GM23338 (cell line): ENCODE data around the gene PLPP6.

ENCODE experiments used
- CREB1 ChIP-seq: fragments of 250-450 bp; sonication (Bioruptor Pico); IDR thresholded peaks from 2 replicates; pipeline ENCODE4 v1.5.0; 2020; ENCODE audit warnings: low read depth, mild to moderate bottlenecking, moderate library complexity
- CTCF ChIP-seq, 2 experiments: fragments of 200-600 bp in 1 of 2; sonication (generic) in 1 of 2; conservative IDR thresholded peaks; 2 replicates each; pipeline versions ENCODE4 v1.5.1 to v1.6.1; 2016 to 2017; ENCODE audit warnings: antibody characterized with exemption in 2 of 2, low read depth in 2 of 2, mild to moderate bottlenecking in 2 of 2, moderate library complexity in 1 of 2
- EZH2 ChIP-seq: fragments of 200-600 bp; sonication (generic); IDR thresholded peaks from one replicate; pipeline ENCODE4 v1.8.0; 2017; ENCODE audit warnings: antibody characterized with exemption, mild to moderate bottlenecking, low read depth; ENCODE audit not compliant: unreplicated experiment
- EZH2phosphoT487 ChIP-seq: fragments of 200-600 bp; sonication (generic); IDR thresholded peaks from one replicate; pipeline ENCODE4 v1.8.1; 2018; ENCODE audit warnings: antibody characterized with exemption; ENCODE audit not compliant: unreplicated experiment
- JUNB ChIP-seq: IDR thresholded peaks from one replicate; pipeline ENCODE4 v1.6.1; 2016; ENCODE audit warnings: antibody characterized with exemption; ENCODE audit not compliant: unreplicated experiment
- NANOG ChIP-seq: IDR thresholded peaks from 2 replicates; pipeline ENCODE4 v1.6.1; 2016; ENCODE audit warnings: antibody characterized with exemption, borderline replicate concordance
- POLR2AphosphoS5 ChIP-seq: IDR thresholded peaks from 2 replicates; pipeline ENCODE4 v1.6.1; 2016; ENCODE audit warnings: antibody characterized with exemption, low read depth
- STAT1 ChIP-seq: IDR thresholded peaks from one replicate; pipeline ENCODE4 v1.6.1; 2016; ENCODE audit warnings: antibody characterized with exemption; ENCODE audit not compliant: unreplicated experiment
- ZNF114 ChIP-seq: fragments of 250-450 bp; sonication (Bioruptor Pico); IDR thresholded peaks from 2 replicates; pipeline ENCODE4 v1.5.0; 2020; ENCODE audit warnings: mild to moderate bottlenecking, moderate library complexity
- ZNF331 ChIP-seq: fragments of 250-450 bp; sonication (Bioruptor Pico); IDR thresholded peaks from 2 replicates; pipeline ENCODE4 v1.5.0; 2020; ENCODE audit warnings: low read depth, mild to moderate bottlenecking, moderate library complexity
- TF ChIP-seq, protein P1 (sequence below): IDR thresholded peaks from one replicate; pipeline ENCODE4 v1.6.1; 2018; ENCODE audit warnings: antibody characterized with exemption; ENCODE audit not compliant: unreplicated experiment
- TF ChIP-seq, protein P2 (sequence below): IDR thresholded peaks from 2 replicates; pipeline ENCODE4 v1.6.1; 2016; ENCODE audit warnings: antibody characterized with exemption

- TF ChIP-seq CTCF (conservative IDR thresholded peaks at IDR 0.05; ENCODE audit: low read depth in 2 of 2): no peak
- TF ChIP-seq CREB1 (CRISPR knock-in tag): no peak
- no peak for TF ChIP-seq EZH2phosphoT487
- TF ChIP-seq, protein P1, sequence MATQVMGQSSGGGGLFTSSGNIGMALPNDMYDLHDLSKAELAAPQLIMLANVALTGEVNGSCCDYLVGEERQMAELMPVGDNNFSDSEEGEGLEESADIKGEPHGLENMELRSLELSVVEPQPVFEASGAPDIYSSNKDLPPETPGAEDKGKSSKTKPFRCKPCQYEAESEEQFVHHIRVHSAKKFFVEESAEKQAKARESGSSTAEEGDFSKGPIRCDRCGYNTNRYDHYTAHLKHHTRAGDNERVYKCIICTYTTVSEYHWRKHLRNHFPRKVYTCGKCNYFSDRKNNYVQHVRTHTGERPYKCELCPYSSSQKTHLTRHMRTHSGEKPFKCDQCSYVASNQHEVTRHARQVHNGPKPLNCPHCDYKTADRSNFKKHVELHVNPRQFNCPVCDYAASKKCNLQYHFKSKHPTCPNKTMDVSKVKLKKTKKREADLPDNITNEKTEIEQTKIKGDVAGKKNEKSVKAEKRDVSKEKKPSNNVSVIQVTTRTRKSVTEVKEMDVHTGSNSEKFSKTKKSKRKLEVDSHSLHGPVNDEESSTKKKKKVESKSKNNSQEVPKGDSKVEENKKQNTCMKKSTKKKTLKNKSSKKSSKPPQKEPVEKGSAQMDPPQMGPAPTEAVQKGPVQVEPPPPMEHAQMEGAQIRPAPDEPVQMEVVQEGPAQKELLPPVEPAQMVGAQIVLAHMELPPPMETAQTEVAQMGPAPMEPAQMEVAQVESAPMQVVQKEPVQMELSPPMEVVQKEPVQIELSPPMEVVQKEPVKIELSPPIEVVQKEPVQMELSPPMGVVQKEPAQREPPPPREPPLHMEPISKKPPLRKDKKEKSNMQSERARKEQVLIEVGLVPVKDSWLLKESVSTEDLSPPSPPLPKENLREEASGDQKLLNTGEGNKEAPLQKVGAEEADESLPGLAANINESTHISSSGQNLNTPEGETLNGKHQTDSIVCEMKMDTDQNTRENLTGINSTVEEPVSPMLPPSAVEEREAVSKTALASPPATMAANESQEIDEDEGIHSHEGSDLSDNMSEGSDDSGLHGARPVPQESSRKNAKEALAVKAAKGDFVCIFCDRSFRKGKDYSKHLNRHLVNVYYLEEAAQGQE: no peak
- no peak for TF ChIP-seq EZH2
- TF ChIP-seq STAT1: no peak
- TF ChIP-seq POLR2AphosphoS5: no peak
- no peak for TF ChIP-seq NANOG
- TF ChIP-seq JUNB: no peak
- TF ChIP-seq, protein P2, sequence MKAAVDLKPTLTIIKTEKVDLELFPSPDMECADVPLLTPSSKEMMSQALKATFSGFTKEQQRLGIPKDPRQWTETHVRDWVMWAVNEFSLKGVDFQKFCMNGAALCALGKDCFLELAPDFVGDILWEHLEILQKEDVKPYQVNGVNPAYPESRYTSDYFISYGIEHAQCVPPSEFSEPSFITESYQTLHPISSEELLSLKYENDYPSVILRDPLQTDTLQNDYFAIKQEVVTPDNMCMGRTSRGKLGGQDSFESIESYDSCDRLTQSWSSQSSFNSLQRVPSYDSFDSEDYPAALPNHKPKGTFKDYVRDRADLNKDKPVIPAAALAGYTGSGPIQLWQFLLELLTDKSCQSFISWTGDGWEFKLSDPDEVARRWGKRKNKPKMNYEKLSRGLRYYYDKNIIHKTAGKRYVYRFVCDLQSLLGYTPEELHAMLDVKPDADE: no peak
- TF ChIP-seq ZNF331 (CRISPR knock-in tag): no peak
- TF ChIP-seq ZNF114 (CRISPR knock-in tag): no peak
Measured at GRCh38 chr9:4667681-4668080, 5.6 kb downstream of the PLPP6 start.
